ENCODE data around the gene ZNF497. TPM values are rescaled to one million over a fixed set of nuclear protein-coding genes. Genes with fewer than 3 reads are reported as not detected.

The ZNF497 gene
- total and polyA plus RNA-seq, 2 of the 8 experiments (the other 6 are each of a cell fraction or from before 2014, with no cell fraction given) = 0.93 to 1.4 TPM

- Histone ChIP-seq H3K23ac (ENCODE audit: insufficient read length) (no peak overlapping the region), H3K36me3 (ENCODE audit: control insufficient read depth in 2 of 4, insufficient read depth in 4 of 4, low read length in 3 of 4) (peaks cover 0 to 9% (median 3%) of the 10 kb centered on the region in 4 experiments; a peak in 3 of 8 replicates), H3K27me3 (replicated peaks in 1 of 4; ENCODE audit: control insufficient read depth in 3 of 4, extremely low read depth in 1 of 4, insufficient read depth in 3 of 4, low read length in 3 of 4) (no peaks in the 10 kb centered on the region), H3K27ac (ENCODE audit: low read depth, low read length) (no peak overlapping the region), H3K14ac (ENCODE audit: insufficient read length) (no peak overlapping the region), H3K9me3 (ENCODE audit: insufficient read depth in 2 of 2, low read depth in 1 of 2, low read length in 1 of 2) (peaks cover 5 to 6% of the 10 kb centered on the region in 2 experiments; a peak in 2 of 4 replicates), H3K4me2 (ENCODE audit: insufficient read depth in 1 of 2, low read depth in 2 of 2, low read length in 2 of 2) (no peak overlapping the region), H2AFZ (ENCODE audit: low read length) (no peak overlapping the region), H4K5ac (ENCODE audit: insufficient read length, low read depth, low read length) (no peak overlapping the region), H3K9ac (replicated peaks in 1 of 4; ENCODE audit: extremely low read depth in 1 of 4, low read depth in 3 of 4, low read length in 3 of 4) (no peak overlapping the region), H4K8ac (ENCODE audit: extremely low read depth, insufficient read depth, low read length) (no peak overlapping the region), H2BK120ac (replicated peaks; ENCODE audit: low read depth, low read length) (no peak overlapping the region), H3K79me2 (ENCODE audit: control insufficient read depth in 1 of 2, insufficient read depth in 2 of 2, low read length in 2 of 2) (no peaks in the 10 kb centered on the region), H2BK5ac (ENCODE audit: low read depth, low read length) (no peak overlapping the region), H3K56ac (replicated peaks; ENCODE audit: insufficient read length, low read depth, low read length) (no peak overlapping the region), H4K20me1 (replicated peaks in 1 of 2; ENCODE audit: control insufficient read depth in 1 of 2, insufficient read depth in 2 of 2, low read length in 2 of 2) (peaks cover 3% of the 10 kb centered on the region in 2 experiments), H3K4me3 (ENCODE audit: extremely low read depth in 1 of 4, insufficient read depth in 2 of 4, low read depth in 3 of 4, low read length in 4 of 4) (no peak overlapping the region), H3K23me2 (ENCODE audit: low read depth, low read length) (no peaks in the 10 kb centered on the region), H2BK20ac (ENCODE audit: low read length) (no peak overlapping the region), H2AK5ac (ENCODE audit: low read depth, low read length) (no peak overlapping the region), H3K4me1 (replicated peaks in 1 of 4; ENCODE audit: control insufficient read depth in 3 of 4, insufficient read depth in 4 of 4, low read length in 3 of 4) (no peaks in the 10 kb centered on the region), H2BK12ac (ENCODE audit: low read depth, low read length) (no peak overlapping the region), H3K4ac (replicated peaks; ENCODE audit: insufficient read length, low read depth, low read length) (no peak overlapping the region), H3K79me1 (ENCODE audit: low read depth, low read length) (no peaks in the 10 kb centered on the region), H3K18ac (ENCODE audit: extremely low read depth, low read length) (no peak overlapping the region; the same call in 1 of the 2 replicates), H4K91ac (replicated peaks; ENCODE audit: insufficient read length, low read length) (no peak overlapping the region), H2BK15ac (ENCODE audit: low read length) (no peak overlapping the region)
- no peak for TF ChIP-seq KDM1A (IDR thresholded peaks at IDR 0.05; ENCODE audit: borderline replicate concordance, low read length)
- TF ChIP-seq CTBP2 (IDR thresholded peaks at IDR 0.05; ENCODE audit: borderline replicate concordance, insufficient read depth, insufficient read length, low read length) = no peak
- no peak for TF ChIP-seq JUND (IDR thresholded peaks at IDR 0.05; ENCODE audit: low read length)
- TF ChIP-seq POLR2AphosphoS5 (IDR thresholded peaks at IDR 0.05; ENCODE audit: low read depth, low read length) = no peak
- DNase-seq (ENCODE audit: low read depth in 1 of 2, low spot score in 2 of 2) (no peak), FAIRE-seq (no peak)
- ChIA-PET POLR2A (ENCODE audit: partially characterized antibody) (interaction anchor here (1.2 to 1.3 kb wide), 3 partner anchors 10 to 106 kb away, joined by 3 to 5 read pairs (median 3); partner anchors contain the start of genes ZNF544 and ZNF584), CTCF (ENCODE audit: partially characterized antibody) (interaction anchor here (0.7 to 1.4 kb wide), 5 partner anchors 9 to 39 kb away, joined by 3 to 7 read pairs (median 4); partner anchors contain the start of gene A1BG)
- 94% methylated on average over 19 of the region's 19 CpGs; no CpG with 5 or more reads in 1 of the 2 experiments for WGBS, 2 experiments (ENCODE audit: extremely low coverage in 1 of 2, insufficient coverage in 1 of 2, insufficient read length in 1 of 2, insufficient replicate concordance in 2 of 2, low coverage in 1 of 2, low lambda C conversion rate in 2 of 2, missing lambda C conversion rate in 1 of 2)
Observed at GRCh38 chr19:58334691-58335249, 27.8 kb downstream of the ZNF497 start.

Data from H1 (cell line).